GM12872 (cell line): ENCODE measurements around the gene TARS3.

ENCODE experiments used
- CTCF ChIP-seq: IDR thresholded peaks from 3 replicates; pipeline ENCODE4 v1.5.1; 2011; ENCODE audit warnings: low read depth, mild to moderate bottlenecking, low read length, moderate library complexity; ENCODE audit not compliant: insufficient read depth

The TARS3 gene

GRCh38 chr15:101709466-101709865 lies 14.8 kb downstream of the TARS3 start:
- TF ChIP-seq CTCF, result no peak

- no peak for TF ChIP-seq CTCF
Observed at GRCh38 chr15:101707983-101708382, 16.3 kb downstream of the TARS3 start.

DNA sequence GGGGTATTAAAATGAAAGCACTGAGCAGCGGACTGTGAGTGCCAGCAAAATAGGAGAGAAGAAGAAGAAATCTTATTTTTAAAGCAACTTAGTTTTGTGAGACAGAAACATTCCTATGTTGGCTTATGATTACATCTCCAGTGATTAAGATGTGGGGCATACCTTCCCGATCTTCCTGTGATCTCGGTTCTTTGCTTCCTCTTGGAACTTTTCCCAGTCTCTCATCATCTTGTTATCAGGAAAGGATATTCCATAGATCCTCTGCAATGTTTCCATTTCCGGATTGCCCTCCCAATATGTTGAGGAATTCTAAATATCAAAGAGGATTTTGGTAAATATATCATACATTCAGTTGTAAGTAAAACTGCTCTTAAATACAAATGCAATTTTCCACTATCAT lies 22.2 kb downstream of the TARS3 start:
- no peak for TF ChIP-seq CTCF

DNA sequence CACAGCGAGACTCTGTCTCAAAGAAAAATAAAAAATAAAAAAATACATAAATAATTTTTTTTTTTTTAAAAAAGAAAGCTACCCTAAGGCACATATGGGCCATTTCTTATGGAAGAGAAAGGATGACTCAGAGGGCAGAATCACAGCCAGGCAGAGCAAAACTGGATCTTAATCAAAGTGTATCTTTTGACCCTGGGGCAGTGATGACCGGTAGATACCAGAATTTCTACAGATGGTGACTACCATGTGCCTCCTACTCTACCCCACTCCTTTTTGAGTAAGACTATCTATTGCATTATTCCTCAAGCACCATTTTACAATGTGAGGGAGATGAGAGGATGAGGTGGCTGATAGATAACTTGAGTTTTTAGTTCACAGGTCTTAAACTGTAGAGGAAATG lies 26.0 kb downstream of the TARS3 start:
- TF ChIP-seq CTCF, result no peak

DNA sequence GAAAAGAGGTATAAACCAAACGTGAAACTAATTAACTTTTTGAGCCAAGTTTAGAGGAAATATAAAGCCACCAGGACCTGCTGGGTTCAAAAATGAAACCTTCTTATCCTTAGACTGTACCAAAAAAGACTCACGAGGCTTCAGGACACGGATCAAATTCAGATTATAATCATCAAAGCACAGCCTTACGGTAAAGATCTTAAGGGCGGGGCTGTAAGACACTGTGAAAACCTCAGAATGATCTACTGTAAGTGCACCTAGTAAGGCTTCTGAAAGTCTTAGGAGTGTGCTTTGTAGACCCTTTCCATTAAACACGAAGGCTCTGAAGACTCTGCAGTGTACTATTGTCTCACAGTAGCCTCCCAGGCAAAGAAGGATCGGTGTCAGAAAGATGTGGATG lies 26.8 kb downstream of the TARS3 start:
- no peak for TF ChIP-seq CTCF

DNA sequence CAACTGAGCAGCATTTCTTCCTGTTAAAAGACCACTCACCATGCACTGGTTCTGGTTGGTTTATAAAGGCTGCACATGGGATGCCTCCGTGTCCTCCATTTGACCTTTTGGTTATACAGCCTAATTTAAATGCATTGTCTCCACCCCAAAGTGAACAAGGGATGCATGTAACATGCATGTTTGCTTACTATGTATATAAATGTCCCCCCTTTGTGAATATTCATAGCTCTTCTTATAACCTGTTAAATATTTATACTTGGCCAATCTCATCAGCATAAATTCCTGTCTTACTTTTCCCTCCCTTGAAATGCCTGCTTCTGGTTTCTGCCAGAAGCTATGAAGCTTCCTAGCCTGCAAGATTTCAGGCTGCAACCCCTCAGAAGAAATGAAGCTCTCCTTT lies 27.4 kb downstream of the TARS3 start:
- TF ChIP-seq CTCF, result no peak

DNA sequence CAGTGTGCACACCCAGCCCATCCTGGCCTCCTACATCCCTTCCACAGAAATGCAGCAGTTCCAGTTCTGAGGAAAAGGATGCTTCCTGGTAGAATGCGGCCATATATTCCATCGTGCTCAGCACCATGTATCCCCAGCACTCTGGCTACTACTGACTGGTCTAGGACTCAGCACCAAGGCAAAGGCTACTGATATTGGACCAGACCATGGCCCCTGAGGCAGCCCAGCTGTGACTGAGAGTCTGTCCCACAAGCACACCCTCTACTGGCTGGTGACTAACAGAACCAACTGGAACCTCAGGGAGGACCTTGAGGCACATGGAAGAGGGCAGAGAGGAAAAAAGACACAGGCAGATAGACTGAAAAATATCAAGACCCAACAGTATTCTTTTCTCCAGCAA lies 30.0 kb downstream of the TARS3 start:
- TF ChIP-seq CTCF, result no peak
